Activated T-helper 1 cell treated with anti-CD3 and anti-CD28 coated beads, Interleukin-2, amount 50 U/mL, for 16 hours (primary cell): ENCODE measurements around the gene LILRA6.
"Not testable (repeated sequence)": the region's sequence is repeated elsewhere in the genome, so short reads cannot be mapped to it uniquely, and the experiment has no call there.

Experiments
- DNase-seq, 2 donors: peaks; one replicate each; pipeline ENCODE4 v3.0.0-alpha.2; 2020; ENCODE audit warnings: low read depth in 1 of 2, low spot score in 1 of 2

LILRA6 gene

GRCh38 chr19:54242646-54243045, at the start of gene LILRA6:
TSS of gene LILRA6 (minus strand) at chr19:54242790.
- not testable (repeated sequence) for DNase-seq

DNA sequence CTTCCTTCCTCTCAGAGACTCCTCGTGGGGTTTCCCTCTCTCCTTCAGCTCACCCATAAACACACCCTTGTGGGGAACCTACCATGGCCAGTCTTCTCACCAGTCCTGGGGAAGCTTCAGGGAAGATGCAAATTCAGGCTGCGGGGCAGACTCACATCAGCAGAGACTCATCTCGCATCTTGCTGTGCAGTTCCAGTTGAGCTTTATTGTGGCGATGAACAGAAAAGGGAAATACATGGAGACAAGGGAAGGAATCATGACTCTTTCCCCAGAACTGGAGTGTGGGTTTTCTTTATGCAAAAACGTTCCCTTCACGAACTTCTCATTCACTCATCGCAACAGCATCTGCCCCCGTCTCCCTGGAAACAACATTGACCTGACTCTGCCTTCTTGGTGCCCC, 46.6 kb upstream of the LILRA6 start:
- DNase-seq, result not testable (repeated sequence)

DNA sequence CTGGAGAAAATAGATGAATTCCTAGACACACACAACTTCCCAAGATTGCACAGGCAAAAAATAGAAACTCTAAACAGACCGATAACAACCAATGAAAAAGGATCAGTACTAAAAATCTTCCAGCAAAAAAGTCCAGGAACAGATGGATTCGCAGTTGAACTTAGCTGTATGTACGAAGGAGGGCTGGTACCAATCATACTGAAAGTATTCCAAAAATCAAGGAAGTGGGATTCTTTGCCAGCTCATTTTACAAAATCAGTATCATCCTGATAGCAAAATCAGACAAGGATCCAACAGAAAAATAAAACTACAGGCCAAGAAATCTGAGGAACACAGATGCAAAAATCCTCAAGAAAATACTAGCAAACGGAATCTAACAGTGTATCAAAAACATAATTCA, 44.9 kb upstream of the LILRA6 start:
- no peak for DNase-seq

DNA sequence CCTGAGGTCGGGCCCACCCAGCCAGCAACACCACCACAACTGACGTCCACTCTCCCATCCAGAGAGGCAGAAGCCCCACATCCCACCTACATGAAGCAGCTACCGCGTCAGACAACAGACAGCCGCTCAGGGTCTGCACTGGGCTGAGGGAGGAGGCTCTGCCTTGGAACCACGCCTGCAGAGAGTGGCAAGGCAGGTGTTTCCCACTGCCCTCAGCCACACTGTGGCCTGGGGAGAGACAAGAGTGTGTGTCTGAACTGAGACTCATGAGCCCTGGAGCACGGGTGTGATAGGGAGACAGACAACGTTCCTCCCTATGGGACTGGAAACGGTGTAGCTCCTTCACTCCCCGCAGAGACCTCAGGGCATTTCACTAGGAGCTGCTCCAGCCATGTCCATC, 43.7 kb upstream of the LILRA6 start:
- not testable (repeated sequence) for DNase-seq

- DNase-seq, result not testable (repeated sequence)
These were observed 43.0 kb upstream of the LILRA6 start for GRCh38 chr19:54285427-54286056.

DNA sequence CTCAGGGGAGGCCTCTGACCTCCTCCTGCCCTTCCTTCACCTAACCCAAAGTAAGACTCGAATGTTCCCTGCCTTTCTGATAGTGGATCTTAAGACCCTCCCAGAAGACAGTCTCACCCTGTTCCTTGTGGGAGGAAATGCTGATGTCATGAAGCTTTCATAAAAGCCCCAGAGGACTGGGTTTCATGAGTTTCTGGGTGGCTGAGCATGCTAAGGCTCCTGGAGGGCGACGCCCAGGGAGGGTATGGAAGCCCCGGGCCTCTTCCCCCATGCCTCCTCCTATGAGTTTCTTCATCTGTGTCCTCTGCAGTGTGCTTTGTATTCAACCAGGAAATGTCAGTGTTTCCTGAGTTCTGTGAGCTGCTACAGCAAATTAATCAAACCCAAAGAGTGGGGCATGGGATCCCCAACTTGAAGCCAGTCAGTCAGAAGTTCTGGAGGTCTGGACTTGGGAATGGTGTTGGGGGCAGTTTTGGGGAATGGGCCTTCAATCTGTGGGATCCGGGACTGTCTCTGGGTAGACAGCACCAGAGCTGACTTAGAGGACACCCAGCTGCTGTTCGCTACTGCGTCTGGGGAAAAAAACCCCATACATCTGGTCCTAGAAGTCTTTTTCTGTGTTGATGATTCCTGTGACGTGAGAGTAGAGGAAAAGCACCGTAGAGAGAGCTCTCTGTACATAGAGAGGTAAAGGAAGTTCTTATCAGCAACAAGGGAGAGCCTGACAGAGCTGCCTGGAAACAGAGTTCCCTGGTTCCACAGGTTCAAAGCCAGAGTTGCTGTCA, 40.3 kb upstream of the LILRA6 start:
- no peak for DNase-seq

- DNase-seq, result not testable (repeated sequence)
These were observed 39.1 kb upstream of the LILRA6 start for GRCh38 chr19:54281729-54282075.

- DNase-seq, result no peak
These were observed 38.6 kb upstream of the LILRA6 start, which contains the start of gene LILRB2 for GRCh38 chr19:54281007-54281728. TSS of gene LILRB2 (minus strand) at chr19:54281110. CDS start at chr19:54280496, 614 bp downstream.

DNA sequence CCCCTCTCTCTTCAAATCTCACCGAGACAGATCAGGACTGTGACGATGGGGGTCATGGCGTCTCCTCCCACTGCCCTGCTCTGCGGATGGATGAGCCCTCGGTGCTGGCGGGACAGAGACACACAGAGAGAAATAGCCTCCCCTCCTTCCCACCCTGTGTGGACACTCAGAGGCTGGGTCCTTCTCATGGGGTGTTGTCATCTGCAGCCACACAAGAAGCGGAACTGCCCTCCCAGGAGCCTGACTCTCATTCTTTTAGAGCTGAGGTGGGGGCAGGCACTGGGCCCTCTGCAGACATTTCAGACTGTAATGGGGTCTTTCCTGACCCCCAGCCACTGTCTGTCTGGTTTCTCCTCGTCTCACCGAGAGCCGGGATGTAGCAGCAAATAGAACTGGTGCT, 37.9 kb upstream of the LILRA6 start:
- DNase-seq, result not testable (repeated sequence)

GRCh38 chr19:54280025-54280424, 37.4 kb upstream of the LILRA6 start:
- DNase-seq, result not testable (repeated sequence)

DNA sequence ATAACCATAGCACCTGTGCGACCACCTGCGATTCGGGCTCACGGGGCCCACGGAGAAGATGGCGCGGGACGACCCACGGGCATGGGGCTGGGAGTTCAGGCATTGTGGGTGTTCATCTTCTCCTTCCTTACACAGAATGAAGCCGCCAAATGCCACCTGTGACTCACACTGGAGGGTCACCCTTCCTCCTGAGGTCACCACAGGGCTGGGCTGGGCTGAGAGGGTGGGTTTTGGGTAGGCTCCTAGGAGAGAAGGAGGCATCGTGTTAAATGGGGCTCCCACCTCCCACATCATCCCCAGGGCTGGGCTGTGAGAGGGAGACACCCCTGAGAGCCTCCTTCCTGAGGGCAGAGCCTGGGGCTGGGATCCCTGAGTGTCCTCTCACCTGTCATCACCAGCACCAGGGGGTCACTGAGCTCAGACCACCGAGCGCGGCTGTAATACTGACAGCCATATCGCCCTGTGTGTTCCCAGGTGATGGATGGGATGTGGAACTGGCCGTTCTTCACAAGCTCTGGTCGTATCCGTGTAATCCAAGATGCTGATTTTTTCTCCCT, 36.9 kb upstream of the LILRA6 start:
- no peak for DNase-seq

GRCh38 chr19:54278571-54279195, 36.1 kb upstream of the LILRA6 start:
- not testable (repeated sequence) for DNase-seq

DNA sequence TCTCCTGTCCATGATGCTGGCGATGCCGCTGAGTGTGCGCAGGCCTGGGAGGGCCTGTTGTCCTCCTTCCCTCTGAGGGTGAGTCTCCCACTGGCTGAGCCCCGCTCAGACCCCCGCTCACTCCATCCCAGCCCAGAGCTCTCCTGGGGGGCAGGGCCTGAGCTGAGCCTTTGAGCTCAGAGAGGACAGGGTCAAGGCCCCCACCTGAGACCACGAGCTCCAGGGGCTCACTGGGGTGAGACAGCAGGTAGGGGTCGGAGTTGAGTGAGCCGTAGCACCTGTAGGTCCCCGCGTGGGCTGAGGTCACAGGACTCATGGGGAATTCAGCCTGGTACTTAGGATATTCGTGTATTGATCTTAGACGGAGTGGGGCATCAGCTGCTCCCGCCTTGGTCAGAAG, 35.5 kb upstream of the LILRA6 start:
- DNase-seq, result not testable (repeated sequence)

- not testable (repeated sequence) for DNase-seq
These were observed 34.6 kb upstream of the LILRA6 start for GRCh38 chr19:54277111-54277615.

- no peak for DNase-seq
These were observed 33.4 kb upstream of the LILRA6 start for GRCh38 chr19:54275951-54276350.

GRCh38 chr19:54274516-54274915, 31.9 kb upstream of the LILRA6 start:
- DNase-seq, result not testable (repeated sequence)

- DNase-seq, result no peak
These were observed 31.2 kb upstream of the LILRA6 start for GRCh38 chr19:54273821-54274220.

- not testable (repeated sequence) for DNase-seq
These were observed 29.6 kb upstream of the LILRA6 start for GRCh38 chr19:54272181-54272580.

DNA sequence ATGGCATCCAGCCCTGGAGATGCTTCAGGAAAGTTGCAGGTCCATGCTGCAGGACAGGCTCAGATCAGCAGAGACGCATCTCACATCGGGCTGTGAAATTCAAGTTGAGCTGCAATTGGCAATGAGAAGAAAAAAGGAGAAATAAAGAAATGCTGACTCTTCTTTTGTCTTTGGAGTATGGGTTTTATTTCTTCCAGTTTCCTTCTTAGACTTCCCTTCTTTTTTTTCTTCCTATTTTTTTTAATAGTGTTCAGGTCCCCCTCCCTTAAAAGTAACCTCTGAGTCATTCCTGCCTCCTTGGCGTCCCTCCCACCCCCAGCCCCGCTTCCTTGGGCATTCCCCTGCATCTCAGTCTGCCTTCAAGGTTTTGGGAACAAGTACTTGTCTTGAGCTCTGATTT, 29.0 kb upstream of the LILRA6 start:
- not testable (repeated sequence) for DNase-seq

DNA sequence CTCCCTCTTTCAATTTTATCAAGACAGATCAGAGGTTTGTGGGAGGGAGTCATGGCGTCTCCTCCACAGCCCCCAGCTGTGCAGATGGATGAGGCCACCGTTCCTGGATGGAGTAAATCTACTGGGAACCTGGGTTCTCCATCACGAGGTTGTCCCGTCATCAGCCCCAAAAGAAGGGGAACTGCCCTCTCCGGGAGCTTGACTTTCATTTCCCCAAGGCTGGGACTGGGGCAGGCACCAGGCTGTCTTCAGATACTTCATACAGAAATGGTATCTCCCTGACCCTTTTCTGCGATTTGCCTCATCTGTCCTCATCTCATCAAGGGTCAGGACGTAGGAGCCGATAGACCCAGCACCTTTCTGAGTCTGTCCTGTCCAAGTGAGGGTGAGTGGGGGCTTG, 28.5 kb upstream of the LILRA6 start:
- no peak for DNase-seq

DNA sequence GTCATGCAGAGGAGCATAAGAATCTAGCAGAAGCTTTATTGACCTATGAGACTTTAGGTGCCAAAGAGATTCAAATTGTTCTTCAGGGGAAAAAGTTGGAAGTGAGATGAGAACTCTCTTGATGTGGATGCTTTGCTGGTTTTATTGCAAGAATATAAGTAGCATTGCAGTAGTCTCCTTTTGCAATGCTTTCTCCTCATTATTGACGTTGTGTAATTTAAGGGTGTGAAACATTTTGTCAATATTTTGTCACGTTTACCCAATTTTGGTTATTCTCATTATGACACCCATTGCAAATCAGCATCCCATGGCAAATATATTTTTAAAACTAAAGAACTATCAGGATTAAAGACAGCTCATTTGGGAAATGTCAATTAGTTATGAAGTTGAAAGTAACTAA, 26.3 kb upstream of the LILRA6 start:
- DNase-seq, result no peak
